Epithelial cell of proximal tubule (primary cell): Measurements from ENCODE around the gene MAD2L2. TPM values are rescaled to one million over a fixed set of nuclear protein-coding genes. Genes with fewer than 3 reads are reported as not detected.

Experiments used
- DNase-seq: peaks from one replicate; pipeline ENCODE4 v3.0.0-alpha.2; 2011; ENCODE audit warnings: low read depth
- H3K4me3 ChIP-seq: 2 replicates; pipeline ENCODE4 v1.5.1; 2011; ENCODE audit warnings: low read depth, mild to moderate bottlenecking, low read length
- CTCF ChIP-seq: conservative IDR thresholded peaks from 2 replicates; pipeline ENCODE4 v1.5.1; 2012; ENCODE audit warnings: low read depth, mild to moderate bottlenecking, low read length
- total RNA-seq: library from RNA; depleted of rRNA; stranded (reverse); fragments of >200 nt; gene quantifications from 2 replicates; pipeline ENCODE4 v1.2.3, GENCODE V29; 2015

MAD2L2 gene
- total RNA-seq, 1 donor from 2014 or later, result 127 TPM

GRCh38 chr1:11705596-11705995 lies 24.6 kb upstream of the MAD2L2 start:
- no peak overlapping the region for H3K4me3 ChIP-seq
- no peak for TF ChIP-seq CTCF

GRCh38 chr1:11704691-11705475 lies 23.9 kb upstream of the MAD2L2 start:
- DNase-seq, result no peak
- no peak overlapping the region for H3K4me3 ChIP-seq
- TF ChIP-seq CTCF, result no peak

More at GRCh38 chr1:11705596-11705995, 24.6 kb upstream of the MAD2L2 start:
- no peak for DNase-seq

GRCh38 chr1:11704194-11704529 lies 23.2 kb upstream of the MAD2L2 start:
- no peak for TF ChIP-seq CTCF
- DNase-seq, result no peak
- H3K4me3 ChIP-seq, result no peak overlapping the region

GRCh38 chr1:11703357-11704193 lies 22.6 kb upstream of the MAD2L2 start:
- DNase-seq, result no peak
- no peak overlapping the region for H3K4me3 ChIP-seq
- no peak for TF ChIP-seq CTCF

- DNase-seq, result no peak
- no peak for TF ChIP-seq CTCF
- no peak overlapping the region for H3K4me3 ChIP-seq
Observed at GRCh38 chr1:11701981-11702803, 21.2 kb upstream of the MAD2L2 start.

- no peak for DNase-seq
- TF ChIP-seq CTCF, result no peak
- no peak overlapping the region for H3K4me3 ChIP-seq
Observed at GRCh38 chr1:11701551-11701961, 20.6 kb upstream of the MAD2L2 start.
